Activated T-cell treated with anti-CD3 and anti-CD28 coated beads, Interleukin-2, amount 50 U/mL, for 1 hour (primary cell): ENCODE results near the gene ACOT7.
"Not testable (repeated sequence)": the region's sequence is repeated elsewhere in the genome, so short reads cannot be mapped to it uniquely, and the experiment has no call there.

Source experiments
- DNase-seq: peaks from one replicate; pipeline ENCODE4 v3.0.0-alpha.2; 2020

Gene ACOT7

DNA sequence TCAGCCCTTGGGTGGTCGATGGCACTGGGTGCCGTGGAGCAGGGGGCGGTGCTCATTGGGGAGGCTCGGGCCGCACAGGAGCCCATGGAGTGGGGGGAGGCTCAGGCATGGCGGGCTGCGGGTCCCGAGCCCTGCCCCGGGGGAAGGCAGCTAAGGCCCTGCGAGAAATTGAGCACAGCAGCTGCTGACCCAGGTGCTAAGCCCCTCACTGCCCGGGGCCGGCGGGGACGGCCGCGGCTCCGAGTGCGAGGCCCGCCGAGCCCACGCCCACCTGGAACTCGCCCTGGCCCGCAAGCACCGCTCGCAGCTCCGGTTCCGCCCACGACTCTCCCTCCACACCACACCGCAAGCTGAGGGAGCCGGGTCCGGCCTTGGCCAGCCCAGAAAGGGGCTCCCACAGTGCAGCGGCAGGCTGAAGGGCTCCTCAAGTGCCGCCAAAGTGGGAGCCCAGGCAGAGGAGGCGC, 2.2 kb upstream of the ACOT7 start:
- not testable (repeated sequence) for DNase-seq

- not testable (repeated sequence) for DNase-seq
Observed at GRCh38 chr1:6395130-6395529, 1.6 kb upstream of the ACOT7 start.

DNA sequence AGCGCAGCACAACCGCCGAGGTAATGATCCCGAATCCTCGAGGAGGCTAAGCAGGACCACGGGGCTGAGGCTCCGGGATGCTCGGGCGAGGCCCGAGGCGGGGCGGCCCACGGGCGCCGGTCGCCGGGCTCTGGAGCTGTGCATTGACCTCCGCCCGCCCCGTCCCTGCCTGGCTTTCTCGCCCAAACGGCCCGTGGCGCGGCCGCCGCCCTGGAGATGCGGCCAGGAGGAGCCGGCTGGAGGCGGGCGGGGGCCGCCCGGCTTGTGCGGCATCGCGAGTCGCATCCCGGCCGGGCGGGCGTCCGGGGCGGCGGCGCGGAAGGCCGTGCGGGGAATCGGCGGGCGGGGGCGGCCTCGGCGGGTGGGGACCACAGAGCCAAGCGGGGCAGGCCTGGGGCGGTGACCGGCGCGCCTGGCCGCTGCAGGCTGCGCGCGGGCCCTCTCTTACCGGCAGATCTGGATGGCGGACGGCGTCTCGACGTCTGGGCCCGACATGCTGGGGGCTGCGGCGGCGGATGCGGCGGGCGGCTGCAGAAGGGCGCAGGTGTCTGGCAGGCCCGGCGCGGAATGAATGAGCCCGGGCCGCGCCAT, 663 bp downstream of the ACOT7 start:
- no peak for DNase-seq

DNA sequence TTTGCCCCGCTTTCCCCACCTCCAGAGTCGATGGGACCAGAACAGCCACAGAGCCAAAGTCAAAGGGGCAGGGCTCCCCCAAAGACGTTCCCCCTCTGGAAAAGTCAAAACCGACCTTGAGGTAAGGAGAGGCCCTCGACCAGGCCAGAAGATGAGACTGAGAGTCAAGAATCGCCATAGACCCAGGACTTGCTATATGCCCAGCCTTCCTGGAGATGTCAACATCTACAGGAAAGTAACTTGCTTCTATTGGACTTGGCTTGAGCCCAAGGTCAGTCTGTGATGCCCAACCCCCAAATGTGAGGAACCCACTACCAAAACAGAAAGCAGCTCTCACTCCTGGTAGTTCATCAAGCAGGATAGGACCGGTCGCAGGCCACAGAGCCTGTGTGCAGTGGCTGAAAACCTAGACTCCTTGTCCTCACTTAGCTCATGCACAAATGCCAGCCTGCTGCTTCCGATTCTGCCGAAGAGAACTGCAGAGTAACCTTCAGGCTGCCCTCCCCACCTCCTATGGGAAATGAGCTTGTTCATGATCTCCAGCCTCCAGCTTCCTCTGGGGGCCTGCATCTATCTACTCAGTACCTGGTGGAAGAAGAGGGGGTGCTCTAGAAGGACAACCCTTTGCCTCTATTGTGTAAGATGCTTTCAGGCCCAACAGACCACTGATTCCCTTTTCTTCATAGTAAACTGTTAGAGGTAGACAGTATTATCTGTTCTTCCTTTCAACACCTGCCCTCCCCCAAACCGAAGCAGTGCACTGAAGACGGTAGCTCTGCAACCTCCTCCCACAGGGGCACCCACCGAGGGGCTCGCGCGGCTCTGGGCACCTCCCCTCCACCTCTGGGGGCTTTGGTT, 1.4 kb downstream of the ACOT7 start:
- DNase-seq, result no peak

DNA sequence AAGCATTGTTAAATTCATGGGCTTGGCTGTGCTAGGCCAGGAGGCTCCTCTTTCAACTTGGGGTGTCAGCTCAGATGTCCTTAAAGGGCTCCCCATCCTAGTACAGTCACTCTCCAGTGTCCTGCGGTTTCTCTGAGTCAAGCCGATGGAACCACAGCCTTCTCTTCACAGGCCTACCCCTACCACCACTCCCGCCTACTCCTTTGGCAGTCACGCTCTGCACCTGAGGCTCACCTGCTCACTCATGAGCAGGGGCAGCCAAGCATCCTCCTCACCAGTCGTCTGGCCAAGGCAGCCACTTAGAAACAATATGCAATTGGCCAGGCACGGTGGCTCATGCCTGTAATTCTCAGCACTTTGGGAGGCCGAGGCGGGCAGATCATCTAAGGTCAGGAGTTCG, 3.6 kb downstream of the ACOT7 start:
- DNase-seq, result no peak

DNA sequence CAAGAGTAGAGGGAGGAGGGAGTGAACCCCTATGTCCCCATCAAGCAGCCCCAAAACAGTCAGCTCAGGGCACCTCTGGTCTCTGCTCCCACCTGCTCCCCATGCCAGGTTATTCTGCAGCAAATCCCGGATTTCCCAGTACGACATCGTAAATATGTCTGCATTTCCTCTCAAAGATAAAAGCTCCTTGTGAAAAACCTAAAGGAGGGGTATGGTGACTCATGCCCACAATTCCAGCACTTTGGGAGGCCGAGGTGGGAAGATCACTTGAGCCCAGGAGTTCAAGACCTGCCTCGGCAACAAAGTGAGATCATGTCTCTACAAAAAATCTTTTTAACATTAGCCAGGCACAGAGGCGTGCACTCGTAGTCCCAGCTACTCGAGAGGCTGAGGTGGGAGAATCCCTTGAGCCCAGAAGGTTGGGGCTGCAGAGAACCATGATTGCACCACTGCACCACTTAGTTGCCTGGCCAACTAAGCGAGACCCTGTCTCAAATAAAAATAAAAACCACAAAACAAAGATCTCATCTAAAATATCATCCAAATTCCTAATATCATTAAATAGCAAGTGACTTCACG, 7.1 kb downstream of the ACOT7 start:
- DNase-seq, result no peak

GRCh38 chr1:6385488-6386191, 7.9 kb downstream of the ACOT7 start:
- DNase-seq, result no peak

- no peak for DNase-seq
Observed at GRCh38 chr1:6384962-6385361, 8.6 kb downstream of the ACOT7 start.

- no peak for DNase-seq
Observed at GRCh38 chr1:6384135-6384534, 9.4 kb downstream of the ACOT7 start.

DNA sequence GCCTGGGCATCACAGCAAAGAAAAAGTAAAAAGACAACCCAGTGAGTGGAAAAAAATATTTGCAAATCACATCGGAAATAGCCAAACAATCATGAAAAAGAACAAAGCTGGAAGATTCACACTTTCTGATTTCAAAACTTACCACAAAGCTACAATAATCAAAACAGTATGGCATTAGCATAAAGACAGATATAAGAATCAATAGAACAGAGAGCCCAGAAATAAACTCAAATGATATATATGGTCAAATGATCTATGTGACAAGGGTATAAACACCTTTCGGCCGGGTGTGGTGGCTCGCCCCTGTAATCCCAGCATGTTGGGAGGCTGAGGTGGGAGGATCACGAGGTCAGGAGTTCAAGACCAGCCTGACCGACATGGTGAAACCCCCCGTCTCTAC, 13.5 kb downstream of the ACOT7 start:
- no peak for DNase-seq

DNA sequence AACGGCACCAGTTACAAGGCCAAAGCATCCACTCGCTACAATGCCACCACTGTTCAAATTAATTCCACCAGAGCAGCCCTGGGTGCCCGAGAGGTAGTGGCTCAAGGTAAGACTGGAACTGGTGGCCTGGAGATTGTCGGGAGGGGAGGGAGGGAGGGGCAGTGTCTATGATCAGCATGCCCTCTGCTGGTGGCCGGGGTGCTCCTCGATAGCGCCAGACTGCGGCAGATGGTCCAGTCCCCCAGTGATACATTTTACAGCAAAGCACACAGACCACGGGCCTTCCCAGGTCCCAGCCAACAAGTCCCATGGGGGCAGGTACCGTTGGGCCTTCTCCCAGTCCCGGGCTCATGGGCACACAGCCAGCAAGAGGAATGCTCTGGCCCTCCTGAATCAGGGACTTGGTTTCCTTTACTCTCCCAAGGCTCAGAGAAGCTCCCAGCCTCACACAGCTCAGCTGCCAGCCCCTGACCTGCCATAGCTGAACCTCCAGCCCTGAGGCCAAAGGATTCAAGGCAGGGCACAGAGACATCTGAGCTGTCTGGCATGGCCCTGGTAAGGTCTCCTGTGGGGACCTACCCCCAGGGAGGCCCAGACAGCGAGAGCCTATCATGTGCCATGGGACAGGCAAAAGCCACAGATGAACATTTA, 15.3 kb downstream of the ACOT7 start:
- no peak for DNase-seq

DNA sequence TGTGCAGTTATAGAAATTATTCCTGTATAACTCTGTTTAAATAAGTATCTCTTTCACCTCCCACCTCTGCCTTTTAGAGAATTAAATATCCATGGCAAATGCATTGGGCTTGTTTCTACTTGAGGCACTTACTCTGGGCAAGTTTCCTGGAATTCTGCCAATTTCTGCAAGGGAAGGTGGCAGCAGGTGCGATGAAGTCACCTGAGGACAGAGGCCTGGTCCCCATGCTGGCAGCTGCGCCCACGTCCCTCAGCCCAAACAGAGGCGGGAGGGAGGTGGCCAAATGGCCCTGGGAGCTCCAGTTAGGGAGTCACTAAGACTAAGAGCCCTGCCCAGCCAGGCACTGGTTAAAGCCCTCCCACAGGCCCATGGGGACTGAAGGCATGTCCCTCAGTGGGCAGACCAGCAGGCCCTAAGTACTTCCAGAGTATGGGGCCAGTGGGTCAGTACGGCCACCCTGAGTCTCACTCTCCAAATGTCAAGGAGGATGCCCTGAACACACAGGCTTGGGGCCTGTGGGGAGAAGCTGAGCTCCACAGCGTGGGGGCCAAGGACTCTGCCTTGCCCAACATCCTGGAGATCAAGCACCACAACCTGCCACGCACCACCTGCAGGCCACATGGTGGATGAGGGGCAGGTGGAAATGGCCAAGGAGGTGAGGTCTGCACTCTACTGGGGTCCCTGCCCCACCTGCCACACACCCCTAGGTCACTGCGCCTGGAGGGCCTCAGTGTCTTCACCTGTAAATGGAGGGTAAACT, 19.4 kb downstream of the ACOT7 start:
- DNase-seq, result no peak

- not testable (repeated sequence) for DNase-seq
Observed at GRCh38 chr1:6372236-6372635, 21.3 kb downstream of the ACOT7 start.

DNA sequence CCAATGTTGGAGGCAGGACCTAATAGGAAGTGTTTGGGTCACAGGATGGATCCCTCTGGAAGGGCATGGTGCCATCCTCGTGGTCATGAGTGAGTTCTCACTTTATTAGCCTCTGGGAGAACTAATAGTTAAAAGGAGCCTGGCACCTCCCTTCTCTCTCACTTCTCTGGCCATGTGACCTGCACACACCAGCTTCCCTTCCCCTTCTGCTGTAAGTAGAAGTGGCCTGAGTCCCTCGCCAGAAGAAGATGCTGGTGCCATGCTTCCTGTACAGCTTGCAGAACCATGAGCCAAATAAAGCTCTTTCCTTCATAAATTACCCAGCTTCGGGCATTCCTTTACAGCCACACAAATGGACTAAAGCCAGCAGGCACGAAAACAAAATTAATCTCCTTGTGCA, 23.6 kb downstream of the ACOT7 start:
- no peak for DNase-seq

- DNase-seq, result no peak
Observed at GRCh38 chr1:6367381-6368012, 26.1 kb downstream of the ACOT7 start.

- DNase-seq, result peak; percentile 51
Observed at GRCh38 chr1:6365047-6365446, 28.5 kb downstream of the ACOT7 start.

DNA sequence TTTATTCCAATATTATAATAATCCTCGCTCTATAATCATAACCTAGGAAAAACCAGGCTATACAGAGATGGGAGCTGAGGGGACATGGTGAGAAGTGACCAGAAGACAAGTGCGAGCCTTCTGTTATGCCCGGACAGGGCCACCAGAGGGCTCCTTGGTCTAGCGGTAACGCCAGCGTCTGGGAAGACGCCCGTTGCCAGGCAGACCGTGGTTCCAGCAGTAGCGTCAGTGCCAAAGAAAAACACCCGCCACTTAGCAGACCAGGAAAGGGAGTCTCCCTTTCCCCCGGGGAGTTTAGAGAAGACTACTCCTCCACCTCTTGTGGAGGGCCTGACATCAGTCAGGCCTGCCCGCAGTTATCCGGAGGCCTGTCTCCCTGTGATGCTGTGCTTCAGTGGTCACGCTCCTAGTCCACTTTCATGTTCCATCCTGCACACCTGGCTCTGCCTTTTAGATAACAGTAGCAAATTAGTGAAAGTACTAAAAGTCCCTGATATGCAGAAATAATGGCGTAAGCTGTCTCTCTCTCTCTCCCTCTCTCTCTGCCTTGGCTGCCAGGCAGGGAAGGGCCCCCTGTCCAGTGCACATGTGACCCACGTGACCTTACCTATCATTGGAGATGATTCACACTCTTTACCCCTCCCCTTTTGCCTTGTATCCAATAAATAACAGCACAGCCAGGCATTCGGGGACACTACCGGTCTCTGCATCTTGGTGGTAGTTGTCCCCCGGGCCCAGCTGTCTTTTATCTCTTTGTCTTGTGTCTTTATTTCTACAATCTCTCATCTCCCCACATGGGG, 30.3 kb downstream of the ACOT7 start:
- DNase-seq, result not testable (repeated sequence)

GRCh38 chr1:6361124-6361775, 32.3 kb downstream of the ACOT7 start:
- no peak for DNase-seq

DNA sequence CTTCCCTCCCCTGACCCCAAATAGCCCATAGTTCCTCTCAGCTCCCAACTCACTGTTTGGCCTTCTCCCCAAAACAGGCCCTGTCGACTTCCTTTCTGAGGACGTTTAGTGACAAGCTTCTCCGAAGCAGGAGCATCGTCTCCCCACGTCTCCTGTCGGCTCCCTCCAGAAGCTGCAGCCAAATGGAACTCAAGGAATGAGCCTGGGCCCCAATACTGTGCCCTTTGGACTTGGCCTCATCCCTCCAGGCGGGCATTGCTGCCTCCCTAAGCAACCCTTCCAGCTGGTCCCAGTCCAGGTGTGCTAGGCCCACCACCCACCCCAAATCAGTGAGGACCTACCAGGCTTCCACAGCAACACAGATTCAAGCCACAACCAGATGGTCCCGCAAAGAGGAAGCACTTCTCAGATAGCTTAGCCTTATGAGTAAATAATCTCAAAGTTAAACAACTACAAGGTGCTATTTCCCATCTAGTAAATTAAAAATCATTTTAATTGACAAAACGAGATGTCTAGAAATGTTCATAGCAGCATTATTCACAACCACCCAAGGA, 33.0 kb downstream of the ACOT7 start:
- no peak for DNase-seq

- DNase-seq, result no peak
Observed at GRCh38 chr1:6360117-6360496, 33.5 kb downstream of the ACOT7 start.
